SU-DHL-6 (cell line): ENCODE results near the gene C2CD2.

Experiments
- H2AFZ ChIP-seq: fragments of 200-600 bp; sonication (generic); 2 replicates; pipeline ENCODE4 v1.6.1; 2014; ENCODE audit warnings: low read depth, mild to moderate bottlenecking, moderate library complexity, mixed read lengths, antibody characterized with exemption, low read length; ENCODE audit not compliant: severe bottlenecking
- H3F3A ChIP-seq: fragments of 200-600 bp; shearing (Covaris generic); 2 replicates; pipeline ENCODE4 v1.6.0; 2016; ENCODE audit warnings: antibody characterized with exemption, mild to moderate bottlenecking; ENCODE audit not compliant: insufficient read depth
- H3K27ac ChIP-seq: fragments of 200-600 bp; sonication (generic); 2 replicates; pipeline ENCODE4 v1.5.1; 2016; ENCODE audit warnings: low read depth, mild to moderate bottlenecking, low read length, moderate library complexity, mixed read lengths
- H3K27me3 ChIP-seq: fragments of 200-600 bp; sonication (generic), shearing (Covaris generic); 2 replicates; pipeline ENCODE4 v1.6.0; 2014; ENCODE audit warnings: mild to moderate bottlenecking, low read length
- H3K36me3 ChIP-seq: fragments of 200-600 bp; sonication (generic); 2 replicates; pipeline ENCODE4 v1.6.1; 2014; ENCODE audit warnings: mild to moderate bottlenecking, low read length, mixed read lengths
- H3K4me2 ChIP-seq: fragments of 300-600, 200-600 bp; shearing (Covaris generic), sonication (generic); 2 replicates; pipeline ENCODE4 v1.6.0; 2014; ENCODE audit warnings: low read length, low read depth, mild to moderate bottlenecking; ENCODE audit not compliant: poor library complexity, severe bottlenecking
- H3K4me3 ChIP-seq: fragments of 200-600 bp; sonication (generic); 2 replicates; pipeline ENCODE4 v1.5.1; 2014; ENCODE audit warnings: antibody characterized with exemption, low read length, mild to moderate bottlenecking, mixed read lengths; ENCODE audit not compliant: insufficient read depth, poor library complexity, severe bottlenecking
- H3K79me2 ChIP-seq: fragments of 200-600 bp; sonication (generic); 2 replicates; pipeline ENCODE4 v1.6.1; 2014; ENCODE audit warnings: mild to moderate bottlenecking, low read length, moderate library complexity; ENCODE audit not compliant: insufficient read depth
- H3K9ac ChIP-seq: fragments of 200-600 bp; sonication (generic); 2 replicates; pipeline ENCODE4 v1.7.0; 2014; ENCODE audit warnings: mild to moderate bottlenecking, low read length
- H3K9me2 ChIP-seq: fragments of 200-600 bp; sonication (generic); replicated peaks from 2 replicates; pipeline ENCODE4 v1.6.1; 2014; ENCODE audit warnings: low read length; ENCODE audit not compliant: insufficient read depth
- H3K9me3 ChIP-seq: fragments of 200-600 bp; sonication (generic); 2 replicates; pipeline ENCODE4 v1.6.1; 2014; ENCODE audit warnings: low read length, mixed read lengths; ENCODE audit not compliant: insufficient read depth
- H4K20me1 ChIP-seq: fragments of 200-600 bp; sonication (generic); 2 replicates; pipeline ENCODE4 v1.6.1; 2014; ENCODE audit warnings: low read depth, mild to moderate bottlenecking, antibody characterized with exemption, low read length, moderate library complexity, mixed read lengths
- EZH2phosphoT487 ChIP-seq: fragments of 200-600 bp; sonication (generic), shearing (Covaris generic); conservative IDR thresholded peaks from 2 replicates; pipeline ENCODE4 v1.6.1; 2018; ENCODE audit warnings: mild to moderate bottlenecking, antibody characterized with exemption, low read length, moderate library complexity, mixed read lengths
- TF ChIP-seq, protein P1 (sequence below): fragments of 200-600 bp; sonication (generic); IDR thresholded peaks from one replicate; pipeline ENCODE4 v1.5.1; 2017; ENCODE audit warnings: antibody characterized with exemption, mild to moderate bottlenecking, low read length, moderate library complexity; ENCODE audit not compliant: insufficient read depth, poor library complexity, severe bottlenecking

C2CD2 gene

DNA sequence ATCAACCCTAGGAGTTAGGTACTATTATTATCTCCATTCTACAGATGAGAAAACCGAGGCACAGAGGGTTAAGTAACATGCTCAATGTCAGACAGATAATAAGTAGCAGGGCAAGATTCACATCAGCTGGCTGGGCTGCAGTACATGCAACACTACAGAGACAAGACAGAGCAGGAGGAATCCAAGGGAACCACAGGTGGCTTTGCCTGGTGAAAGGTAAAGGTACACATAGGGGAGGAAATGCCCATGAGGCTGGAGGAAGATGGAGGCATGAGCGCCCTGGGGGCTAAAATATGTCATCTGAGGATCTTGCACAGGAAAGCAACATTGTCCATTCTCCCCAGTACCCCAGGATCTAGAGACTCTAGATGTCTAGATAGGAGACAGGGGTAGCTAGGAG is 48.0 kb upstream of the C2CD2 start:
- no peak overlapping the region for H2AFZ ChIP-seq
- 0 out of 2 replicates have a peak, but pooled peaks cover 2% of the 10 kb centered on the region for H4K20me1 ChIP-seq
- H3K27me3 ChIP-seq = no peaks in the 10 kb centered on the region
- peaks cover 13% of the 10 kb centered on the region; the same call in 1 of the 2 replicates for H3K79me2 ChIP-seq
- H3K9me3 ChIP-seq = no peaks in the 10 kb centered on the region
- H3K4me2 ChIP-seq = no peak overlapping the region
- H3K9me2 ChIP-seq = no peaks in the 10 kb centered on the region
- H3K4me3 ChIP-seq = no peak overlapping the region
- H3K36me3 ChIP-seq = peaks cover 4% of the 10 kb centered on the region; the same call in 1 of the 2 replicates
- H3F3A ChIP-seq = no peaks in the 10 kb centered on the region
- no peak overlapping the region for H3K9ac ChIP-seq
- no peak for TF ChIP-seq EZH2phosphoT487
- TF ChIP-seq, protein P1, sequence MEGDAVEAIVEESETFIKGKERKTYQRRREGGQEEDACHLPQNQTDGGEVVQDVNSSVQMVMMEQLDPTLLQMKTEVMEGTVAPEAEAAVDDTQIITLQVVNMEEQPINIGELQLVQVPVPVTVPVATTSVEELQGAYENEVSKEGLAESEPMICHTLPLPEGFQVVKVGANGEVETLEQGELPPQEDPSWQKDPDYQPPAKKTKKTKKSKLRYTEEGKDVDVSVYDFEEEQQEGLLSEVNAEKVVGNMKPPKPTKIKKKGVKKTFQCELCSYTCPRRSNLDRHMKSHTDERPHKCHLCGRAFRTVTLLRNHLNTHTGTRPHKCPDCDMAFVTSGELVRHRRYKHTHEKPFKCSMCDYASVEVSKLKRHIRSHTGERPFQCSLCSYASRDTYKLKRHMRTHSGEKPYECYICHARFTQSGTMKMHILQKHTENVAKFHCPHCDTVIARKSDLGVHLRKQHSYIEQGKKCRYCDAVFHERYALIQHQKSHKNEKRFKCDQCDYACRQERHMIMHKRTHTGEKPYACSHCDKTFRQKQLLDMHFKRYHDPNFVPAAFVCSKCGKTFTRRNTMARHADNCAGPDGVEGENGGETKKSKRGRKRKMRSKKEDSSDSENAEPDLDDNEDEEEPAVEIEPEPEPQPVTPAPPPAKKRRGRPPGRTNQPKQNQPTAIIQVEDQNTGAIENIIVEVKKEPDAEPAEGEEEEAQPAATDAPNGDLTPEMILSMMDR = no peak
- H3K27ac ChIP-seq = no peak overlapping the region

GRCh38 chr21:42000908-42001307 is 47.1 kb upstream of the C2CD2 start:
- Histone ChIP-seq H3K4me3 (no peak overlapping the region), H3K79me2 (peaks cover 13% of the 10 kb centered on the region; the same call in 1 of the 2 replicates), H3K9me2 (no peaks in the 10 kb centered on the region), H3K36me3 (peaks cover 5% of the 10 kb centered on the region; the same call in 1 of the 2 replicates), H3F3A (no peaks in the 10 kb centered on the region), H2AFZ (no peak overlapping the region), H3K27me3 (no peaks in the 10 kb centered on the region), H3K4me2 (no peak overlapping the region), H4K20me1 (no peaks in the 10 kb centered on the region), H3K9ac (no peak overlapping the region), H3K27ac (no peak overlapping the region), H3K9me3 (peaks cover 3% of the 10 kb centered on the region; the same call in 1 of the 2 replicates)
- TF ChIP-seq, protein P1 = no peak
- no peak for TF ChIP-seq EZH2phosphoT487

DNA sequence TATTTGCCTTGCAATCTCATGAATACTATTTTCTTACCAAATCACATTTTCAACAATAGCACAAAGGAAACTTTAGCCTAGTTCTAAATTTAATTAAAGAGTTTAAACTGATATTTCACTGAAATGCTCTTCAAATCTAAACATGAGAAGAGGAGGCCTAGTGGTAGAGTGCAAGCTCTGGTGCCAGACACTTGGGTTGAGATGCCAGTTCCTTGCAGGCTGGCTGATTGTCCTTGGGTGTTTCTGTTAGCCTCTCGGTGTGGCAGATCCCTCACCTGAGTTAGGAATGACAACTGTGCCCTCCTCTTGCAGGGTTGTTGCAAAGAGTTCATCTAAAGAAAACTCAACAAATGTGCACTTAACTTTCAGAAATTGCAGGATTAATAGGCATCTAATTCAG is 43.8 kb upstream of the C2CD2 start:
- Histone ChIP-seq H2AFZ (no peak overlapping the region), H3K9me2 (no peaks in the 10 kb centered on the region), H3K4me2 (no peak overlapping the region), H3K9ac (no peak overlapping the region), H3K36me3 (peaks cover 12% of the 10 kb centered on the region), H3F3A (no peaks in the 10 kb centered on the region), H3K79me2 (no peaks in the 10 kb centered on the region), H3K27me3 (no peaks in the 10 kb centered on the region), H3K9me3 (peaks cover 10% of the 10 kb centered on the region; the same call in 1 of the 2 replicates), H3K4me3 (no peak overlapping the region), H4K20me1 (no peaks in the 10 kb centered on the region), H3K27ac (no peak overlapping the region)
- no peak for TF ChIP-seq EZH2phosphoT487
- TF ChIP-seq, protein P1 = no peak
